Epithelial cell of esophagus (primary cell): ENCODE measurements around the gene FARP2.
"Not testable (repeated sequence)": the region's sequence is repeated elsewhere in the genome, so short reads cannot be mapped to it uniquely, and the experiment has no call there.

ENCODE experiments used
- DNase-seq: peaks from one replicate; pipeline ENCODE4 v3.0.0; 2010; ENCODE audit warnings: low read depth
- H3K4me3 ChIP-seq: 2 replicates; pipeline ENCODE4 v1.5.1; 2011; ENCODE audit warnings: mild to moderate bottlenecking, low read length, control low read depth
- TF ChIP-seq, protein P1 (sequence below): IDR thresholded peaks from 2 replicates; pipeline ENCODE4 v1.5.1; 2011; ENCODE audit warnings: low read depth, mild to moderate bottlenecking, low read length, control low read depth, inconsistent platforms; ENCODE audit not compliant: insufficient read depth; ENCODE audit errors: missing control alignments

FARP2 gene

DNA sequence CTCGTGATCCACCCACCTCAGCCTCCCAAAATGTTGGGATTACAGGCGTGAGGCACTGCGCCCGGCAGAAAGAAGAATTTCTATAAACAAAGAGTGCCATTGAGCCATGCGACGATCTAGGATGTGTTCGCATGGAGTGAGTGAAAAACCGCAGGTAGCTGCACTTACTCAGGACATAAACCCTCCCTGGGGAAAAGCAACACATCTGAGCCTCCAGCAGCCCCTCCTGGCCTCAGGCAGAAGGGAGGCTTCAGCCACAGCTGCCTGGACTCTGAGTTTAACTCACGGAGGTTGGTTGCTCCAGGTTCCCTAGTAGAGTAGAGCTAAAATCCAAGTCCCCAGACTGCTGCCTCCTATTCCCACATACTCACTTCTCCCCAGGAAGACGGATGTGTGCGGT lies 163.6 kb downstream of the FARP2 start:
- DNase-seq = no peak
- no peak overlapping the region for H3K4me3 ChIP-seq
- TF ChIP-seq, protein P1, sequence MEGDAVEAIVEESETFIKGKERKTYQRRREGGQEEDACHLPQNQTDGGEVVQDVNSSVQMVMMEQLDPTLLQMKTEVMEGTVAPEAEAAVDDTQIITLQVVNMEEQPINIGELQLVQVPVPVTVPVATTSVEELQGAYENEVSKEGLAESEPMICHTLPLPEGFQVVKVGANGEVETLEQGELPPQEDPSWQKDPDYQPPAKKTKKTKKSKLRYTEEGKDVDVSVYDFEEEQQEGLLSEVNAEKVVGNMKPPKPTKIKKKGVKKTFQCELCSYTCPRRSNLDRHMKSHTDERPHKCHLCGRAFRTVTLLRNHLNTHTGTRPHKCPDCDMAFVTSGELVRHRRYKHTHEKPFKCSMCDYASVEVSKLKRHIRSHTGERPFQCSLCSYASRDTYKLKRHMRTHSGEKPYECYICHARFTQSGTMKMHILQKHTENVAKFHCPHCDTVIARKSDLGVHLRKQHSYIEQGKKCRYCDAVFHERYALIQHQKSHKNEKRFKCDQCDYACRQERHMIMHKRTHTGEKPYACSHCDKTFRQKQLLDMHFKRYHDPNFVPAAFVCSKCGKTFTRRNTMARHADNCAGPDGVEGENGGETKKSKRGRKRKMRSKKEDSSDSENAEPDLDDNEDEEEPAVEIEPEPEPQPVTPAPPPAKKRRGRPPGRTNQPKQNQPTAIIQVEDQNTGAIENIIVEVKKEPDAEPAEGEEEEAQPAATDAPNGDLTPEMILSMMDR = no peak

DNA sequence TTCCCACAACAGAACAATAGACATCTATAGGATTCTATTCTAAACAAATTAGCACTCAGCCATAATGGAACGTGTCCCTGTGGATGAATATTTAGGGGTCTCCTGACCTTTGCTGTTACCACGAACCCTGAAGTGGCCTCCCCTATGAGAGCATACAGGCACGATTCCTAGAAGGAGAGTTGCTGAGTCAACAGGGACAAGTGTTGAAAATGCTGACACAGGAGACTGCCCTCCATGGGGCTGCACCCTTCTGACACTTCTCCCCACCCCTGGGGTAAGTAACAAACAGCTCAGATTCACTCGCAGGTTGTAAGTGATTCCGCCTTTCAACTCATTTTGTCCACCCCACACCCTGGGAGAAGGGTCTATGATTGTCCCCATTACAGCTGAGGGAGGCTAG lies 166.4 kb downstream of the FARP2 start:
- DNase-seq = no peak
- TF ChIP-seq, protein P1 = no peak

DNA sequence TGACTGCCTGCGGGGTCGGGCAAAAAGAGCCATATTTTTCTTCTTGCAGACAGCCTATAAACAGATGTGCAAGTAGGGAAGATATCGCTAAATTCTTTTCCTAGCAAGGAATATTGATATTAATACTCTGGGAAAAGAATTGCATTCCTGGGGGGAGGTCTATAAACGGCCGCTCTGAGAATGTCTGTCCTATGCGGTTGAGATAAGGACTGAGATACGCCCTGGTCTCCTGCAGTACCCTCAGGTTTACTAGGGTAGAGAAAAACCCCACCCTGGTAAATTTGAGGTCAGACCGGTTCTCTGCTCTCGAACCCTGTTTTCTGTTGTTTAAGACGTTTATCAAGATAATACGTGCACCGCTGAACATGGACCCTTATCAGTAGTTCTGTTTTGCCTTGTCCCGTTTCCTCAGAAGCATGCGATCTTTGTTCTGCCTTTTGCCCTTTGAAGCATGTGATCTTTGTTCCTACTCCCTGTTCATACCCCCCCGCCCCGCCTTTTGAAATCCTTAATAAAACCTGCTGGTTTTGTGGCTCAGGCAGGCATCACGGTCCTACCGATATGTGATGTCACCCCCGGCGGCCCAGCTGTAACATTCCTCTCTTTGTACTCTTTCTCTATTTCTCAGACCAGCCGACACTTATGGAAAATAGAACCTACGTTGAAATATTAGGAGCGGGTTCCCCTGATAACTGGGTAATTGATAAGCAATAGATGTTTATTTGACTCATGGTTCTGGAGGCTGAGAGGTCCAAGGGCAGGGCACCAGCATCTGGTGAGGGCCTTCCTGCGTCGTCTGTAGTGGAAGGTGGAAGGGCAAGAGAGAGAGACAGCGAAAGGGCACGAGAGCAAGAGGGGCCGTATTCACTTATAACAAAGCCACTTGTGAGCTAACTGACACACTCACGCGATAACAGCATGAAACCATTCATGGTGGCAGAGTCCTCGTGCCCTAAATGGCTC lies 170.0 kb downstream of the FARP2 start:
- not testable (repeated sequence) for DNase-seq, H3K4me3 ChIP-seq

More for the DNA sequence above, 166.4 kb downstream of the FARP2 start:
- no peak overlapping the region for H3K4me3 ChIP-seq

DNA sequence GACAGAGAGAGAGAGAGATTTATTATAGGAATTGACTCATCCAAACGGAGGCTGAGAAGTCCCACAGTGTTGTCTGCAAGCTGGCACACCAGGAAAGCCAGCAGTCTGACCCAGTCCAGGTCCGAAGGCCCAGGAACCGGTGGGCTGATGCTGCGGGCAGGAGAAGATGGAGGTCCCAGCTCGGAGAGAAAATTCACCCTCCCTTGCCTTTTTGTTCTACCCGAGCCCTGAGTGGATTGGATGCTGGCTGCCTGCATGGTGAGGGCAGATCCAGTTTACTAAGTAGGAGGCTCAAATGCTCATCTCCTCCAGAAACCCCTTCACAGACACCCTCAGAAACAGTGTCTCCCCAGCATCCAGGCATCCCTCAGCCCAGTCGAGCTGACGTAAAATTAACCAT lies 174.5 kb downstream of the FARP2 start:
- TF ChIP-seq, protein P1 = no peak
- no peak overlapping the region for H3K4me3 ChIP-seq
- no peak for DNase-seq

DNA sequence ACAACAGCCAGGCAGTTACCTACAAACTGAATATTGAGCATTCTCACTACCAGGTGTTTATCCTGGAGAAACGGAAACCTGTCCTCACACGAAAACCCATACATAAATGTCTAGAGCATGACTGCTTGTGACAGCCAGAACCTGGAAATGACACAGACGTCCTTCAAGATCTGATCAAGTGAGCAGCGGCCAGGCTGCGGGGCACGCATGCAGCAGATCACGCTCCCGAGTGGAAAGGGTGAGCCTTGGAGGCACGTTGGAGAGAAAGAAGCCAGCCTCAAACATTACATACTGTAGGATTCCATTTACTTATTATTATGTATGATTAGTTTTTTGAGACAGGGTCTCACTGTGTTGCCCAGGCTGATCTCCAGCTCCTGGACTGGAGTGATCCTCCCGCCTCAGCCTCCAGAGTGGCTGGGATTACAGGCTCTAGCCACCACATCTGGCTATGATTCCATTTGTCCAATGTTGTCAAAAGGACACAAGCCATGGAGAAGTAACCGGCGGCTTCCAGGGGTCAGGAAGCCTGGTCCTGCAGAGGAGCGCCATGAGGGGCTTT lies 175.2 kb downstream of the FARP2 start:
- DNase-seq = no peak
- TF ChIP-seq, protein P1 = no peak
- H3K4me3 ChIP-seq = no peak overlapping the region

DNA sequence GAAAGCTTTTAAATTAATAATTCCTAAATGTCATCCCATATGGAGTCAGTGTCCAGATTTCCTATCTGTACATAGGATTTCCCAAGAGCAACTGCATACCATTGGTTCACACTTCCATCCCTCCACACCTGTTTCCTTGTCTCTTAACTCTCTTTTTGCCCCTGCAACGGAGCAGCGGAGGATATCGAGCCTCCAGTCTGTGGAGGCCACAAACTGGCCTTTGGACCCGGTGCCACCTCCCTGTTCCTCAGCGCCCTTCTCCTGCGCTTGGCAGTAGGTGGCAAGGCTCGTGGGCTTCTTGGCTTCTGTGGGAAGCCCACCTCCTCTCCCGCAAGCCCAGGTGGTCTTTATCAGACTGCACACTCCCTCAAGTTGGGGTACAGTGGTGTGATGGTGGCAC lies 176.1 kb downstream of the FARP2 start:
- TF ChIP-seq, protein P1 = no peak
- DNase-seq = no peak
- H3K4me3 ChIP-seq = no peak overlapping the region

DNA sequence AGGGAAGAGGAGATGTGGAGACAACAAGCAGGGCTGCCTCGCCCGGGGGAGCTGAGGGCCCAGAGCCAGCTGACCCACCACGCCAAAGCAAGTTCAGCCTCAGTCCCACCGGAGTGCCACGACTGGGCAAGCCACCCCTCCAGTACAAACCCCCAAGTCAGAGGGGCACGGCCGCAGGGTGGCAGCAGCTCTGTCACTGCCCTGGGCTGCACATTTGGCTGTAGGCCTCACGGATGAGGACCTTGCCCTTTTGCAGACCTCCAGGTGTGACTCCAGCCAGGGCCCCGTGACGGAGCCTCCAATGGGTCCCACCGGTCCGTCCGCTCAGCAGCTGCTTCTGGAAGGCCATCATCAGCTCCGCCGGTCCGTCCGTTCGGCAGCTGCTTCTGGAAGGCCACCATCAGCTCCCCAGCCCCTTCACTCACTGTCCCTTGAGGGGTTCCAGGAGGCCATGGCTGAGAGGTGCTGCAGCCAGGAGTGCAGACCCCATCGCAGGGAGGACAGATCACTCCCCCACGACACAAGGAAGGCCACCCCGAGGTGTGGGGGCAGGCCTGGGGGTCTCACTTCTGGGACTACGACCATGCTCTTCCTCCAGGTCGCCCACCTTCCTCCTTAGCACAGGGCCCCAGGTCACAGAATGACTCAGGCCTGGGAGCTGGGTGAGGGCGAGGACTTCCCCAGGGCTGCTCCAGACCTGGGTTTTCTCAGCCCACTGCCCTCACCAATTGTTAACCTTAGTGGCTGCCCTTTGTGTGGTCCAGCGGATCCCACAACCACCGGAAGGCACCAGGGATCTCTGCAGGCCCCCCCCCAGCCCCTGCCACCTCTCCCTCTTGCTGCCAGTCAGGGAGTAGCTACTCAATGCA lies 176.9 kb downstream of the FARP2 start:
- DNase-seq = no peak
- TF ChIP-seq, protein P1 = no peak
- no peak overlapping the region for H3K4me3 ChIP-seq
